GM18861 (cell line): ENCODE results near the gene SLX4.
"Not testable (repeated sequence)": the region's sequence is repeated elsewhere in the genome, so short reads cannot be mapped to it uniquely, and the experiment has no call there.

Source experiments
- ATAC-seq: cut with Tn5 transposase; IDR thresholded peaks from one replicate; pipeline ENCODE4 v1.9.1; 2021; ENCODE audit not compliant: unreplicated experiment

SLX4 gene

GRCh38 chr16:3641801-3642396 is 30.5 kb upstream of the SLX4 start:
- ATAC-seq: no peak

GRCh38 chr16:3640632-3641501 is 29.5 kb upstream of the SLX4 start:
- ATAC-seq: no peak

- no peak for ATAC-seq
Measured at GRCh38 chr16:3640207-3640606, 28.8 kb upstream of the SLX4 start.

- no peak for ATAC-seq
Measured at GRCh38 chr16:3638916-3639644, 27.7 kb upstream of the SLX4 start.

- no peak for ATAC-seq
Measured at GRCh38 chr16:3637371-3637923, 26.0 kb upstream of the SLX4 start.

- ATAC-seq: peak; percentile 56
Measured at GRCh38 chr16:3625911-3626732, 14.7 kb upstream of the SLX4 start.

GRCh38 chr16:3625331-3625730 is 13.9 kb upstream of the SLX4 start:
- no peak for ATAC-seq

- ATAC-seq: no peak
Measured at GRCh38 chr16:3623642-3624041, 12.2 kb upstream of the SLX4 start.

GRCh38 chr16:3618769-3619141 is 7.3 kb upstream of the SLX4 start:
- ATAC-seq: no peak

- no peak for ATAC-seq
Measured at GRCh38 chr16:3612510-3613466, 1.4 kb upstream of the SLX4 start.

- ATAC-seq: no peak
Measured at GRCh38 chr16:3610698-3611145, 684 bp downstream of the SLX4 start.

GRCh38 chr16:3609895-3610697 is 1.3 kb downstream of the SLX4 start:
- ATAC-seq: no peak

GRCh38 chr16:3608976-3609375 is 2.4 kb downstream of the SLX4 start:
- not testable (repeated sequence) for ATAC-seq

GRCh38 chr16:3608069-3608468 is 3.3 kb downstream of the SLX4 start:
- no peak for ATAC-seq

- no peak for ATAC-seq
Measured at GRCh38 chr16:3607634-3608033, 3.8 kb downstream of the SLX4 start.

GRCh38 chr16:3607161-3607560 is 4.2 kb downstream of the SLX4 start:
- no peak for ATAC-seq

- no peak for ATAC-seq
Measured at GRCh38 chr16:3606441-3606840, 5.0 kb downstream of the SLX4 start.

GRCh38 chr16:3602320-3602653 is 9.1 kb downstream of the SLX4 start:
- no peak for ATAC-seq
